HG03469 (cell line): ENCODE measurements around the gene OPTC.

Experiments
- ATAC-seq: cut with Tn5 transposase; IDR thresholded peaks from one replicate; pipeline ENCODE4 v1.9.1; 2021; ENCODE audit warnings: mild to moderate bottlenecking, moderate library complexity, moderate number of reproducible peaks; ENCODE audit not compliant: unreplicated experiment

Gene OPTC

DNA sequence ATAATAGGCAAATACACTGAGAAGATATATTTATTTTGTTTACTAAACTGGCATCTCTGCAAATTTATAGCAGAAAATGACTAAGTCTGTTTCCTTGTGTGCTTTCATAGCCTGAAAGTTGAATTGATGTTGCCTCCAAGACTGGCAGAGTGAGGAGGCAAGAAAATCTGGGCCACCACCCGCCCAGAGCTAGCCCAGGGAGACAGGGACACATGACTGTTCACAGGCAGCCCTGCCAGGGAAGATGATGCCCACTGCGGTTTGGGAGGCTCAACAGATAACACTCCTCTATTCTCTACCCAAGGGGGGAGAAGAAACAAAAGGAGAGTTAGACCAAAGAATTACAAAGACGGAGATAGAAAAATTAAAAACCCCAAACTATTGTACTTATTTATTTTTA, 37.1 kb downstream of the OPTC start:
- no peak for ATAC-seq

DNA sequence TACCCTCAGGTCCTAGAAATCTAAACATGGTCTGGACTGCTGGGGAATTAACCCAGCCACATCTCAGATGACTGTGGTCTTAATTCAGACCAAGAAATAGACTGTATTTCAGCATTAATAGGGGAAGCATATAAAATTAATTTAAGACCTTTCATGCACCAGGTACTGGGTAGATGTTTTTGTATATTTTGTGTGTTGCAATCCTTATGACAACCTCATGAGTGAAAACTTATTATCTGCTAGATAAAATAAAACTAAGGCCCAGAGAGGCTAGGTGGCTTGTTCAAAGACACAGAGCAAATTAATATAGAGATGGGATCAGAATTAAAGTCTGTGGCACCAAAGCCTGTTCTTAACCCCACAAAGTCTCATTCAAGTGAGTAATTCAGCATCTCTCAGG, 40.1 kb downstream of the OPTC start:
- no peak for ATAC-seq

DNA sequence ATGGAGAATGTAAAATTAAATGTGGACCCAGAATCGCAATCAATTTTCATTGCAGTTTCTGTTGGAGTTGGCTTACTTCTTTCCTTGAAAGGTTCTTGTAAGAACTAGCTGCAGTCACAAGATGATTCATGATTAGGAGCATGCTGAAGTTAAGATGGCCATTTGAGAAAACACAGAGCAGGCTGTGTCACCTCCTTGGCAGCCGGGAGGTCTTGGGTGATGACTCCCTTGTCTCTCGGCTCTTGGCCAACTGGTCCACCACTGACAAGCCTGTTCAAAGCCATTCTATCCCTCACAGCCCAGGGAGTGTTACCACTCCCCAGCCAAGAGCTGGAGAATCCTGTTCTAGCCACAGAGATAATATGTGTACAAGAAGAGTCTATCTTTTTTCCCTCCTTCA, 40.6 kb downstream of the OPTC start:
- ATAC-seq: no peak

- no peak for ATAC-seq
These were observed 42.6 kb downstream of the OPTC start for GRCh38 chr1:203536575-203536974.

DNA sequence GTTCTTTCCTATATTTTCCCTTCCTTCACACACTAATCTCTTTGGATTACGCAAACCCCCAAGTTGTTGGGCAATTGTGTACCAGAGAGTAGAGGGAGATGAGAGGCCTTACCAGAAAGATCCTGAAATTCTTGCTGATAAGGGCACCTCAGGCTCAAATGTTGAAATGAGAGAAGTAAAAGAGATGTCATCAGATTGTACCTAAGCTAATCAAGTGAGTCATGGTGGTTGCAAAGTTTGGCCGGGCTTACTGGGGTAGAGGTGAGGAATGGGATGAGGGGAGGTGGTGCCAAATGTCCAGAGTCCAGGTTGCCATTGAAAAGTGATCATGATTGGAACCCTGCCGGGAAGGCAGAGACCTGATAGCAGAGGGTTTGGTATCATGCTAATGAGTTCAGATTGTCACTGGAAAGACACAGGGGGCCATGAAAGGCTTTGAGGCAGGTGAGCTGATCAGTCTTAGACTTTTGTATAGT, 43.1 kb downstream of the OPTC start:
- ATAC-seq: no peak

GRCh38 chr1:203537806-203538464, 44.0 kb downstream of the OPTC start:
- no peak for ATAC-seq

DNA sequence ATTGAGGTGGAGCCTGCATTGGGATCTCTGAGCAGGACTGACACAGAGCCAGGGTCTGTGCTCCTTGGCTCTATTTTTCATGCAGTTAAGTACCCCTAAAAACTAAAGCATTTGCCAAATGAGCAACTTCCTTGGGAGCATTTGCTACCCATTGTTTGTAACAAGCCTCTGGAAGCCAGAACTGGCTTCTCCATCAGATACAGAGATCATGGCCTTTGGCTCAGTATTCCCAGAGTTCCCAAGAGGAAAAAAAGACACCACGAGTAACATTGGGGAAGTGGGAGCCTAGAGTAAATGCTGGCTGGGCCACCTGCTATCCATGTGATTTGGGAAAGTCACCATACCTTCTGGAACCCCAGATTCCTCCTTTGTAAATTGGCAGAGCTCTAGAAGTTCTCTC, 44.8 kb downstream of the OPTC start:
- ATAC-seq: no peak

DNA sequence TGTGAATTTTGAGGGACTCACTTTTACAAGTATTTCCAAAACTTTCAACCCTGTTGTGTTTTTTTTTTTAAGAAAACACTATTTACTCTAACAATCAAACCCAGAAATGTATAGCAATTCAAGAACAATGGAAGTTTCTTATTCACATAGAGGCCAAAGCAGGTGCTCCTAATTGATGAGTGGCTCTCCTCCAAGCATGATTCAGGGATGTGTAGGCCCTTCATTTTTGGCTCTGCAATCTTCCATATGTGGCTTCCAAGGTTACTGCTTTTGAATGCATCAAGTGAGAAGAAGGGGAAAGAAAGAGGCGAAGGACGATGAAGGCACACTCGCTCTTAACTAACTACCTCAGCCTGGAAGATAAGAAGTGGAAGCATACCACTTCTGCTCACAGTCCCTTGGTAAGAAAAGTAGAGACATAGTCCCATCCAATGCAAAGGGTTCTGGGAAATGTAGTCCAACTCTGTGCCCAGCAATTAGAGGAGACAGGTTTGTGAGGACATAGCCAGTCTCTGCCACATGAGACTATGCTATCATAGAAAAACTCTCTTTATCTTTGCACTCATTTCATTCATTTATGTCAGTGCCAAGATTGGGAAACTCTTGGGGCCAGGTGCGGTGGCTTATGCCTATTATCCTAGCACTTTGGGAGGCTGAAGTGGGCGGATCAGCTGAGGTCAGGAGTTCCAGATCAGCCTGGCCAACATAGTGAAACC, 46.0 kb downstream of the OPTC start:
- no peak for ATAC-seq

DNA sequence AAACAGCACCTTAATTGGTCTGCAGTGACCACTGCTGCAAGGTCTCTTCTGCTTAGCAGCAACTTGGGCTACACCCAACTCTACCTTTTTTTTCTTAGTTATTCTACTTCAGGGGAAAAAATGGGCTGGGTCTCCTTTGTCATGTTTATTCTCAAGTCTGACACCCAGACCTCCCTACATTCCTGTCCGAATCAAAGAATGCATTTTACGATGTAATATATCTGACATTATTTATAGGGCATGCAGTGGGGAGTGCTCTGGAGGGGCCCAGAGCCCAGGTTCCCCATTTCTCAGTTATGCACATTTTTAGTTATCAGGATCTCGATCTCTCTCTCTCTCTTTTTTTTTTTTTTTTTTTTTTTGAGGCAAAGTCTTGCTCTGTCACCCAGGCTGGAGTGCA, 50.5 kb downstream of the OPTC start:
- no peak for ATAC-seq

DNA sequence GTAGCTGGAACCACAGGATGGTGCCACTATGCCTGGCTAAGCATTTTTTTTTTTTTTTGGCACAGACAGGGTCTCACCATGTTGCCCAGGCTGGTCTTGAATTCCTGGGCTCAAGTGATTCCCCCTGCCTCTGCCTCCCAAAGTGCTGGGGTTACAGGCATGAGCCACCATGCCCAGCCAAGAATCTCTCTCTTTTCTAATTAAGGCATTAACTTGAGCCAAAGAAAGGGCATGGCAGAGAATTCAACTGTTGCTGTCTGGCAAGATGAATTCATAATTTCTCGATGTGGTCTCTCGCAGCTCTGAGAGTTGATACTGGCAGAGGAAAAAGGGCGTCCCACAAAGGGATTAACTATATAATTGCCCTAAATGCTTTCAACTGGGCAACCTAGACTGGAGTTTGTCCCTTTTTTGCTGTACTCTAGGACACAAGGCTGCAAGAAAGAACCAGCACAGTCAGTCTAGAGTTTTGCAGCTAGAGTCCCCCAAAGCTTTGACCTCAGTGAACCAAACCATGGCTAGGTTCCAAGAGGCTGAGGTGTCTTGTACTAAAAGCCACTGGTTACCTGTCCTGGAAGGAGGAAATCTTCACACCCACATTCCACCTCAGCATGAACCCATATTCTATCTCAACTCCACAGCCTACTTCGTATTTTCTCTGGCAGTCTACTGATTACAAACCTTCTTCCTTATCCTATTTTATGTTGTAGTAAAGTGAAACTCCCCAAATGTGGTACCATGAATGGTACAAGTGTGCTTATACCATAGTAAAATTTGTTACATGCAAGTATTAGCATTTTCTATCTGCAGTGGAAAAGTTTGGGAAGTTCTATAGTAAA, 51.2 kb downstream of the OPTC start:
- no peak for ATAC-seq

GRCh38 chr1:203546274-203546673, 52.3 kb downstream of the OPTC start:
- ATAC-seq: no peak

DNA sequence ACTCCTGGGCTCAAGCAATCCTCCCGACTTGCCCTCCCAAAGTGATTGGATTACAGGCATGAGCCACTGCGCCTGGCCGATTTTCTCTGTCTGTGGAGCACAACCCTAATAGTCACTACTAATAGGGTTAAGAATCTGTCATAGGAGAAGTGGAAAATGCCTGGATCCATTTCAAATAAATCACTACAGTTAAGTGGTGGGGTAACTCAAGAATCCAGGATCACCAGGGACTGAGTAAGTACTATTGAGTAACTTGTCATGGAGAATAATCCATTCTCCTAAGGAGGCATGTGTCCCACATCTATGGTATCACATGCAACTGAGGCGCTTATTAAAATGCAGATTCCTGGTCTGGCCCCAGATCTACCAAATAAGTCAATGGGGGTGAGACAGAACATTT, 53.2 kb downstream of the OPTC start:
- no peak for ATAC-seq

- ATAC-seq: no peak
These were observed 53.9 kb downstream of the OPTC start for GRCh38 chr1:203547771-203548421.

DNA sequence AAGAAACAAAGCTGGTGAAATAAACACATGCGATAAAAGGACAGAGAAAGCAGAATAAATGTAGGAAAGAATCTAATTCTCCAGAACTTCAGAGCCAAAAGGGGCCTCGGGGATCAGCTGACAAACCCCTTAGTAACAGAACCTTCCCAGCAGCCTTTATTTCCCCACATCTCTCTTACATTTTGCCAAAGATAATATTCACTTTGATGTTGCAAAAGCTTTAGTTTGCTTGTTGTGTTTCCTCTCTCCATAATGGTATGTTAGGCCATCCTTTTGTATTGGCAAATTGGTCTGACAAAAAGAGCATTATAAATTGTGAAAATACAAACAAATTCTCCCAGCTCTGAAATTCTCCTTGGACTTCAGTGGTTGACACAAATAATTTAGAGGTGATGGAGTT, 54.9 kb downstream of the OPTC start:
- ATAC-seq: no peak

- no peak for ATAC-seq
These were observed 55.4 kb downstream of the OPTC start for GRCh38 chr1:203549309-203549708.

- ATAC-seq: no peak
These were observed 56.9 kb downstream of the OPTC start for GRCh38 chr1:203550846-203551245.

DNA sequence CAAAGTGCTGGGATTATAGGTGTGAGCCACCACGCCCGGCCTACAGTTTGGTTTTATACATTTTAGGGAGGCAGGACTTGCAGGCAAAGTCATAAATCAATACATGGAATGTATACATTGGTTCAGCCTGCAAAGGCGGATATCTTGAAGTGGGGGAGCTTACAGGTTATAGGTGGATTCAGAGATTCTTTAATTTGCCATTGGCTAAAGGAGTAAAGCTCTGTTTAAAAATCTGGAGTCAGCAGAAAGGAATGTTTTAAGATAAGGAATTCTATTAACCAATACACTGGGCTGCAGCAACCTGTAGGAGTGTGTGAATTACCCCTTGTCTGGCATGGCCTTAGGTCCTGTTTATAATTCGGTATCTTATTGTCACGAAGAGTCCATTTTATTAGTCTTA, 57.6 kb downstream of the OPTC start:
- no peak for ATAC-seq

DNA sequence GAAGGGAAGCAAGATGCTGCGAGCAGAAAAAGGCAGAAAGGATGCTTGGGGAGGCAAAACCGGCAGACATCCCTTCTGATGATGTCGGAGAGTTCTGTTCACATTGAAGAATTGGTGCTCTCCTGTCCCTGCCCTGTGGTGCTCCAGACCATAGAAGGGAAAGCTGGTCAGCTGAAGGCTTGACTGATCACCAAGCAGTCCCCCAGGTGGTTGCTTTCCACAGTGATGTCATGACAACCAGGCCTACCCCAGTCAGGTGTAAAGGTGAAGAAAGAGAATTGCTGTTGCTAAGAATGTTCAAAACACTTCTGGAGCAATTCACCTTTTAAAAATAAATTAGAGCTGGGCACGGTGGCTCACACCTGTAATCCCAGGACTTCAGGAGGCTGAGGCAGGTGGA, 59.5 kb downstream of the OPTC start:
- no peak for ATAC-seq

DNA sequence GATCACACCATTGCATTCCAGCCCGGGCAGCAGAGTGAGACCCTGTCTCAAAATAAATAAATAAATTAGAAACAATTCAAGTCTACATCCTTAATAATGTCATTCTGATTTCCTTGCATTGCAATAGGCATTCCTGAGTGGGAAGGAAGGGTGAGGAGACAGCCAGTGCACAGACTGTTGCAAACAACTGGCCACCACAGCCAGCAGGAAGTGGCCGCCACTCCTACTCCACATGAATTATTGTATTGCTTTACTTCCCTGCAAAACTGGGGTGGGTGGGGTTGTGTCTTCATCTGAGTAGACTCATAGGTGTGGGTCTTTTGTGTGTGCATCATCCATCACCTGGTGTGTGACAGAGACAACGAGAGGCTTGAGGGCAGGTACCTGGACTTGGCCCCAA, 60.1 kb downstream of the OPTC start:
- no peak for ATAC-seq

DNA sequence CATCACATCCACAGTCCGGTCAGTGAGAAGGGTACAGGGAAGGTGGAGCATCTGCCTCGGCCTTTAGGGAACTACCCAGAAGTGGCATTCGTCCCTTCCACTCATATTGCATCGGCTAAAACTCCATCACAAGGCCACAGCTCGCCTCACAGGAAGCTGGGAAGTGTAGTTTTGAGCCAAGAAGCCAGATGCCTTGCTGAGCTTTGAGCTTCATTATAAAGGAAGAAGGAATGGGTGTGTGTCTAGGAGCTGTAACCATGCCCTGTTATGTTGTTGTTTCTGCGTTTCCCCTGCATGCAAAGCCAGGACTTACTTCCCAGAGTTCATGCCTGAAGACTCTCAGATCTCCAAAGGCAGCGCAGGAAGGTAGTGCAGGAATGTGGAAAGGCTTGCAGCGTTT, 61.1 kb downstream of the OPTC start:
- ATAC-seq: no peak

GRCh38 chr1:203555511-203556046, 61.6 kb downstream of the OPTC start:
- no peak for ATAC-seq
